Bronchial epithelial cell (primary cell): Measurements from ENCODE around the gene RPS15A. TPM values are rescaled to one million over a fixed set of nuclear protein-coding genes. Genes with fewer than 3 reads are reported as not detected.

ENCODE experiments used
- DNase-seq: peaks from one replicate; pipeline ENCODE4 v3.0.0-alpha.2; 2010; ENCODE audit warnings: low read depth
- FAIRE-seq: peaks from 2 replicates; lab custom pipeline; 2011; peaks lifted over from hg19 to GRCh38; lab: Jason Lieb, UNC
- H3K27me3 ChIP-seq: 2 replicates; pipeline ENCODE4 v1.5.1; 2011; ENCODE audit warnings: low read length; ENCODE audit not compliant: control insufficient read depth, insufficient read depth
- H3K36me3 ChIP-seq: 2 replicates; pipeline ENCODE4 v1.5.1; 2011; ENCODE audit warnings: low read length; ENCODE audit not compliant: control insufficient read depth, insufficient read depth
- H3K4me3 ChIP-seq: 2 replicates; pipeline ENCODE4 v1.5.1; 2011; ENCODE audit warnings: mild to moderate bottlenecking, low read depth, low read length, control low read depth
- total RNA-seq: library from RNA; depleted of rRNA; stranded (reverse); fragments of >200 nt; gene quantifications from 2 replicates; pipeline ENCODE4 v1.2.1, GENCODE V29; 2014
- TF ChIP-seq, protein P1 (sequence below): IDR thresholded peaks from 2 replicates; pipeline ENCODE4 v1.5.1; 2011; ENCODE audit warnings: mild to moderate bottlenecking, moderate library complexity, low read length, control low read depth, inconsistent platforms; ENCODE audit not compliant: insufficient read depth, severe bottlenecking

RPS15A gene
- total RNA-seq, 1 donor from 2014 or later = 3,748 TPM

DNA sequence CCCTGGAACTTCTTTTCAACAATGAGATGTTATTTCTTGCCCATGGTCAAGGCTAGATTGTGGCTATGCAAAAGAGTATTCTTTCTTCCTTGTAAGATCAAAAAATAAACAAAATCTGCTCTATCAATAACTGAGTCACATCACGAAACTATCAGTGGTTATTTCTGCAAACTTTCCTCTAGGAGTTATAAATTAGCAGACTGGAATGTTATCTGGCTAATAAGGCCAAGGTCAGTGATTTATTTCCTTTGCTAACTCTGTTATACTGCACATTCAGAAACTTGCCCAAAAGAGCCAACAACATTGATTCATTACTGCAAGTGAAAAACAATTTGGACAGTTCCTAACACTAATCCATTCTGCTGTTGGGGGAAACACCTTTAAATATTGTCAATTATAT, 6.2 kb upstream of the RPS15A start:
- TF ChIP-seq, protein P1, sequence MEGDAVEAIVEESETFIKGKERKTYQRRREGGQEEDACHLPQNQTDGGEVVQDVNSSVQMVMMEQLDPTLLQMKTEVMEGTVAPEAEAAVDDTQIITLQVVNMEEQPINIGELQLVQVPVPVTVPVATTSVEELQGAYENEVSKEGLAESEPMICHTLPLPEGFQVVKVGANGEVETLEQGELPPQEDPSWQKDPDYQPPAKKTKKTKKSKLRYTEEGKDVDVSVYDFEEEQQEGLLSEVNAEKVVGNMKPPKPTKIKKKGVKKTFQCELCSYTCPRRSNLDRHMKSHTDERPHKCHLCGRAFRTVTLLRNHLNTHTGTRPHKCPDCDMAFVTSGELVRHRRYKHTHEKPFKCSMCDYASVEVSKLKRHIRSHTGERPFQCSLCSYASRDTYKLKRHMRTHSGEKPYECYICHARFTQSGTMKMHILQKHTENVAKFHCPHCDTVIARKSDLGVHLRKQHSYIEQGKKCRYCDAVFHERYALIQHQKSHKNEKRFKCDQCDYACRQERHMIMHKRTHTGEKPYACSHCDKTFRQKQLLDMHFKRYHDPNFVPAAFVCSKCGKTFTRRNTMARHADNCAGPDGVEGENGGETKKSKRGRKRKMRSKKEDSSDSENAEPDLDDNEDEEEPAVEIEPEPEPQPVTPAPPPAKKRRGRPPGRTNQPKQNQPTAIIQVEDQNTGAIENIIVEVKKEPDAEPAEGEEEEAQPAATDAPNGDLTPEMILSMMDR = no peak
- H3K4me3 ChIP-seq = no peak overlapping the region
- no peak for FAIRE-seq
- H3K36me3 ChIP-seq = peaks cover 7% of the 10 kb centered on the region
- H3K27me3 ChIP-seq = no peaks in the 10 kb centered on the region
- DNase-seq = no peak

DNA sequence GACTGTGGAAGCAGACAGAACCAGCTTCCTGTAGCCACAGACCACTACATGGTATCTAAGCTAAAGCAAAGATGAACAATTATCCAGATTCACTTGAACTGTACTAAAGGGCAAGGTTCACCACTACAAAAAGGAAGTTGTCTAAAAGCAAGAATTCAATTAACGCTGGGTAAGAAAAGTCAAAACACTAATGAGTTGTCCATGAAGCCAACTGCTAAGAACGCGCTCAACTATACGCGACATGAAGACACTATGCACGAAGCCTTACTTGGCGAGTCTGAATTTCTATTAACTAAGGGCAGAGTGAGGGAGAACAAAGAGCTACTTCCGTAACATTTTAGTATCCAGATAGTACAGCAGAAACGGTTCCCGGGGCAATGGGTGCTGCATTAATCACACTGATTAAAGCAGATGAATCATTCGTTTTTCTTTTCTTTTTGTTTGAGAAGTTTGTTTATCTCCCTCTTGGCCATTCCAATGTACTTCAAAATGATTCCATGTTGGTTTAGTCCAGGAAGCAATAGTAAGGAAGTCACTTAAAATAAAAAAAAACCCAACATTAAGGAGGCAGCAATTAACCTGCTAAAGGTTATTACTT, 2.8 kb upstream of the RPS15A start:
- no peak overlapping the region for H3K4me3 ChIP-seq
- H3K36me3 ChIP-seq = peaks cover 13% of the 10 kb centered on the region
- DNase-seq = peak; percentile 63
- TF ChIP-seq, protein P1 = no peak
- FAIRE-seq = no peak
- no peaks in the 10 kb centered on the region for H3K27me3 ChIP-seq

DNA sequence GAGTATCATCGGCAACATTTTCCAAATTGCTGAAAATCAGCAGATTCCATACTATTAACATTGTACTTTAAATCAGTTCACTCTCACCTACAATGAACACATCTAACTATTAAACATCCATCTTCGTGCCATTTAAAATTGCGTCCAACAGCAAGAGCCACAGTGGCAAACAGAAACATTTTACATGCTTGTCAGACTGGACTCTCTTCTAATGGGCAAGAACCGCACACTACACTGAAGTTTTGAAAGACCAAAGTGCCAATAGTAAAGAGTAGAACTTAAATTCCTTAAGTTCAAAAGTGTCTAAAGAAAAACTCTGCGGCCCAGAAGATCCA, 652 bp downstream of the RPS15A start:
- no peak for DNase-seq
- Histone ChIP-seq H3K27me3 (no peaks in the 10 kb centered on the region), H3K4me3 (peak overlapping the region; percentile 84), H3K36me3 (peaks cover 22% of the 10 kb centered on the region)
- TF ChIP-seq, protein P1 = no peak
- no peak for FAIRE-seq

DNA sequence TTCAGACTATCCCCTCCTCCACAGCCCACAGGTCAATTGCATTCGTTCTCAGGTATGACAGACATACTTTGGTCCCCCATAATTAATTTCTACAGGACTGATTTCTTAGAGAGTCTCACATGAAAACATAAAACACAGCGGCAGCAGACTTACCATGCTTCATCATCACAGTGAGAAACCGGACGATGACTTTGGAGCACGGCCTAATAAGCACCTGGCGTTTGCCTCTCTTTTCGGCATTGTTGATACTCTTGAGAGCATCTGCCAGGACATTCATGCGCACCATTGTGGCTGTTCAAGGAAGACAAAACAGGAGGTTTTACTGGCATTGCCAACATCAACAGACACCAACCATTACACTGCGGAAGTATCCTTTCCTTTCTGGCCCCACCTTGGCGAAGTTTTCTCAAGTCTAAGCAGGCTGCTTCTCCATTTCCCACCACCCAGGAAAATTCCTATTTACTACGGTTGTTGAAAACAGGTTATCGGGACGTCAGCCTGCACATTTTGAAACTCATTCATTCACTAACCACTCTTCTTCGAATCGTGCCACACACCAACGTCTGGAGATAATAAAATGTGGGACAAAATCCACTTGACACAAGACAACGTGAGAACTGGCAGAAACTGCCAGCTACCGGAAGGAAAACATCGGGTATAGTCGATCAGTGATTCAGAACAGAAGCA, 1.2 kb downstream of the RPS15A start:
- peak overlapping the region; percentile 84 for H3K4me3 ChIP-seq
- no peaks in the 10 kb centered on the region for H3K27me3 ChIP-seq
- FAIRE-seq (no peak), DNase-seq (peak; percentile 10)
- peaks cover 21% of the 10 kb centered on the region for H3K36me3 ChIP-seq
- TF ChIP-seq, protein P1 = no peak

DNA sequence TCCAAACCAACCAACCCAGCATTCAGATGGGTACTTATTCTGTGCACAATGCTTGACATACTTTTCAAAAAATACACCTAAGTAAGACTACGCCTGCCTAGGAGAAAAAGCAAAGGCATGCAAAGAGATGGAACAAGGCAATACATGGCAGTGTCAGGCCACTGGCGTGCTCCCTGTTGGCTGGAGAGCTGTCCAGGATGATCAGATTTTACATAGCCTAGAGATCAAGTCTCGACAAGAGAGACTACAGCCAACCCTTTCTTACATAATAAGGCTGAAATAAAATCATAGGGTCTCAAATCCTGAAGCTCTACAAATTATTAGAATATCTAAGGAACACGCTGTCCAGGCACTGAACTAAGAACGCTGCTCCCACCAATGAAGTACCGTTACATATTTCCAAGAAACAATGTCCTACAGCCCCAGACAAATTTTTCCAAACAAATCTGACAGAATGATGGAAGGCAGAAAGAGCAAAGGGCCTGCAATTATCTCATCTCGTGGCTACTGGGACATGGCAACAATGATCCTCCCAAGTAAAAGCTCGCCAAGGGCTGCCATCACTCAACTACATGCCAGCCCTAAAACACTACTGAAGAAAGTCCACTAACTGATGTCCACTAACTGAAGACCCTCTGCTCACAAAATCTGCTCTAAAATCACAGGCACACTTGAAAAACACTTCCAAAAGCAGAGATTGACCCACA, 5.1 kb downstream of the RPS15A start:
- FAIRE-seq (no peak), DNase-seq (no peak)
- Histone ChIP-seq H3K4me3 (no peak overlapping the region), H3K36me3 (peaks cover 23% of the 10 kb centered on the region), H3K27me3 (no peaks in the 10 kb centered on the region)
- TF ChIP-seq, protein P1 = no peak
